ENCODE data around the gene PTGS1.
A peak's percentile ranks its signal among the peaks of the same experiment; 100 is the strongest.
"Not testable (repeated sequence)": the region's sequence is repeated elsewhere in the genome, so short reads cannot be mapped to it uniquely, and the experiment has no call there.

Gene PTGS1

DNA sequence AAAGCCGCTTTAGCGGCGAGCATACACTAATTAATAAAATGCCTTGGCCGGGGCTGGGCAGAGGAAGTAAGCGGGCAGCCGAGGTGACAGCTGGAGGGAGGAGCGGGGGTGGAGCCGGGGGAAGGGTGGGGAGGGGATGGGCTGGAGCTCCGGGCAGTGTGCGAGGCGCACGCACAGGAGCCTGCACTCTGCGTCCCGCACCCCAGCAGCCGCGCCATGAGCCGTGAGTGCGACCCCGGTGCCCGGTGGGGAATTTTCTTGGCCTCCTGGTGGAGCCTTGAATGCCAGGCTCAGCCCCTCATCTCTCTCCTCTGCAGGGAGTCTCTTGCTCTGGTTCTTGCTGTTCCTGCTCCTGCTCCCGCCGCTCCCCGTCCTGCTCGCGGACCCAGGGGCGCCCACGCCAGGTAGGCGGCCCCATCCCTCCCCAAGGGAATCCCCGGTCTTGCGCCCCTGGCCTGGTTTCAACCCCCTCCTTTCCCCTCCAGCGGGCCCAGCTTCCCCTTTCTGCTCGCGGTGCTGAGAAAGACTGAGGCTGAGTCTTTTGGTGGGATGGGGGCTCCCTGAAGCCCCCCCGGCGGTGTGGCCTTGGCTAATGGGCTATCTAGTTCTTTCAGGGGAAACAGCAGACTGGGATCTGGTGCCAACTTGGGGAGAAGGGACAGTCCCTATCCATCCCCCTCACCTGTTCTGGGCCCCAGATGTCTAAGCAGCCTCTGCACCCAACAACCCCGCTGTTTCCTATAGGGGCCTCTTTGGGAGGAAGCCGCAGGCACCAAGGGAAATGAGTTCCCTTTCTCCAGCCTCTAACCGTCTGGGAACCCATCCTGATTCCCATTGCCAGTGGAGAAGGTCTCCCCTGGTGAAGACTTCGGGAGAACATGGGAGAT is at the start of gene PTGS1:
Gene PTGS1, plus strand, starts transcription at position 156 of the 887 bp plus-strand sequence. Its CDS starts 61 bp downstream, at position 217.
- peak; percentile 76 for DNase-seq (ENCODE audit: low spot score)

DNA sequence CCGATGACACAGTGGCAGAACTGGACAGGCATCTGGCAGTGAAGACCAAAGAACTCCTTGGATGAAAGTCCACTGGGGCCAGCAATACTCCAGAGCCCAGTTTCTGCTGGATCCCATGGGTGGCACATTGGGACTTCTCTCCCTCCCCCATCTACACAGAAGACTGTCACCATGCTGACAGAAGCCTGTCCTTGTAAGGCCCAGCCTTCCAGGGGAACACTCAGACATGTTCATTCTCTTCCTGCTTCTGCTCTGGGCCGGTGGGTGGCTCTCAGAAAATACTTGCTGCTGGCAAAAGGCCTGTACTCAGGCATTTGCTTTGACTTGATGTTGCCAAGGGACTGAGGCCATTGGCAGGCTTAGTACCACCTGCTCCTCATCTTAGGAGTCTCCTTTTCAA is 48.3 kb upstream of the PTGS1 start:
- DNase-seq (ENCODE audit: low spot score) = no peak

DNA sequence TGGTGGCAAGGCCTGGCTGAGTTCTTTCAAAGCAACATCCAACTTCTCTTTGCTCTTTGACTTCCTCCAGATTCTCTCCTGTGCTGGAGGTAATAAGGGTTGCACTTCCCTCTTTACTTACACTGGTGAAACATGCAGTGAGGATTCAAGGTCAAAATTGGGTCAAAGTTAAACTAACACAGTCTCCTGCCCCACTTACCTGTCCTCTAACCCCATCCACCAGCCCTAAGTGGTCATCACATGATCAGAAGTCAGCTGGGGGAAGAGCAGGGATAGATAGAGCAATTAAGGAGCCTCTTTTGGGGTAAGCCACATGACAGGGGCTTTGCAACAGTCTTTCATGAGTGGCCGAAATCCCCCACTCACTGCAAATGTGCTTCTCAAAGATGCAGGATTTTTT is 46.2 kb upstream of the PTGS1 start:
- not testable (repeated sequence) for DNase-seq (ENCODE audit: low spot score)

DNA sequence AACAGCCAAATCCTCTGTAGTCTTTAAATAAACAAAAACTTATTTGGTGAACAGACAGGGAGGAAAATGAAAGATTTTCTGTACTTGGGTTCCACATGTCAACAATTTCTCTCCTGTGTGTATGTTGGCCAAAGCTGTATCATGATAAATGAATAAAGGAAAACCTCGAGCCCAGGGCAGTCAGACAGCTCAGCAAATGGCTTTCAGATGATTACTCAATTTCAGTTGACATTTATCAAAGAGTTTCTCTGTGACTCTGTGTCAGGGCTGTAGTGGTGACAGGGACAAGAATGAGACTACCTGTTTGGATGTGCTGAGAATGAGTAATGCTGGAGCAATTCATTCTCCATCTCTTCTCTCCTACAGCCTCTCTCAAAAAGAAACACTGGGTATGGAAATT is 45.7 kb upstream of the PTGS1 start:
- DNase-seq (ENCODE audit: low spot score) = peak; percentile 17

DNA sequence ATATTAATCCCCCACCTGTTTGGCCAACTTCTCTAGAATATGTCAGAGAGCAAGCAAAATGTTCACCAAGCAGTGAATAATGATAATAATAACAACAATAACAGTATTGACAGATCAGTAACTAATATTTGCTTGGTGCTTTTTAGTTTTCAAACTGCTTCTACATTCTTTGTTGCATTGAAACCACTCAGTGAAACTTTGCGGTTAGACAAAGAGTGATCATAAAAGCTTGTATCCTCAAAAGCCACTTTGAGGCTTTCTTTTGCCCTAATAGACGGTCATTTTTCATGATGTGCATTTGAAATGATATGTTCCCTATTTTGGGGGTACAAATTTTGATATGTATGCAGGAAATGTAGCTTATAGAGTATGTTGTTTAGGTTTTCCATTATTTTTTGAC is 43.6 kb upstream of the PTGS1 start:
- DNase-seq (ENCODE audit: low spot score) = no peak

DNA sequence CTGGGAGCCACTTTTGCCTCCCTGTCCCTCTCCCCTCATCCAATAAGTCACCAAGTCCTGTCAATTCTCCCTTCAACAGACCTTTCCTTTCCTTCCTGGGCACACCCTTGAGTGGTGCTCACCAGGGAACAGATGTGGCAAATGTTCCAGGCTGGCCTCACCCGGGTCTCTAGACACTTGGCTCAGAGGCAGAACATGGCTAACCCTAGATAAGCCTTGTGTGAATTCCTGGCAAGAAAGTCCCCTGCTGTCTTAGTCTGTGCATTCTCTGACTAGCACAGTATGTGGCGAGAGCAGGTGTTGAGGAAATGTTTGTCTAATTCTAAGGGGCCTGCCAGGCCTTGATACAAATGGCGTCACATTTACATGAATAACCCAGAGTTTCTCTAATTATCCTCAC is 41.2 kb upstream of the PTGS1 start:
- DNase-seq (ENCODE audit: low spot score) = no peak

DNA sequence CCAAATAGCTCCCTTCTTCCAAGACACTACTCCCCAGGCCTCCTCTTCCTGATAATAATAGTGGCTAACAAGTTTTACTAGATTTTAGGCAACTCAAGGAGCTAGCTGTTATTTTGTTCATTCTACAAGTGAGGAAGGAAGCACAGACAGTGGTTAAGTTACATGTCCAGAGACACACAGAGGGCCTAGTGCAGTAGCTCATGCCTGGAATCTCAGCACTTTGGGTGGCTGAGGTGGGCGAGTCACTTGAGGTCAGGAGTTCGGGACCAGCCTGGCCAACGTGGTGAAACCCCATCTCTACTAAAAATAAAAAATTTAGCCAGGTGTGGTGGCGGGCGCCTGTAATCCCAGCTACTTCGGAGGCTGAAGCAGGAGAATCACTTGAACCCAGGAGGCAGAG is 40.4 kb upstream of the PTGS1 start:
- DNase-seq (ENCODE audit: low spot score) = not testable (repeated sequence)

DNA sequence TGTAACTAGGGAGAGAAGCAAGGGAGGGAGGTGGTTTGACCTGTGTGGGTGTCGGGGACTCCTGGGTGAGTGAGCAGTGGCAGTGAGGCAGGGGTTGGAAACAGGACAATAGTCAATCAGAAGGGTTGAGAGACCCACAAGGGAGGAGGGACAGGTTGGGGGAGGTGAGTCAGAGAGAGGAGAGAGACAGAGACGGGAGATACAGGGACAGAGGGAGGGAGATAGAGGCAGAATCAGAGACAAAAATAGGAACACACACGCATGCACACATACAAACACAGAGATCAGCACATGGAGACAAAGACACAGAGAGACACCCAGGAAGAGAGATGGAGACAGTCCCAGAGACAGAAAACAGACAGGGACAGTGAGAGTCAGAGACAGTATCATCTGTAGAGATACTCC is 39.3 kb upstream of the PTGS1 start:
- DNase-seq (ENCODE audit: low spot score) = no peak

DNA sequence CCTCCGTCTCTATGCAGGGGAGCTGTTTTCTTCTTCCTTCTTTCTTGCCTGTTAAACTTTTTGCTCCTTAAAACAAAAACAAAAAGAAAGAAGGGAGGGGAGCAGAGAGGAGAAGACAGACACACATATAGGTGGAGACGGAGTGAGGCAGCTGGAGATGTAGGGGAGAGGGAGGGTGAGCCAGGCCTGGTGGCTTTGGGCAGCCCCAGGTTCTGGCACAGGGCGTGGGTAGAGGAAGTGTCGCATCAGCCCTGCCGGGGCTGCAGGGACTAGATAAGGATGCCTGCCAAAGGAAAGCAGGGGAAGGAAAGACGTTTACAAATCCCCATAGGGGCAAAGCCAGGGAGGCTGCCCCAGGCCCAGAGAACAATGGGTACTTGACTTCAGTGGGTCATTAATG is 38.7 kb upstream of the PTGS1 start:
- no peak for DNase-seq (ENCODE audit: low spot score)

DNA sequence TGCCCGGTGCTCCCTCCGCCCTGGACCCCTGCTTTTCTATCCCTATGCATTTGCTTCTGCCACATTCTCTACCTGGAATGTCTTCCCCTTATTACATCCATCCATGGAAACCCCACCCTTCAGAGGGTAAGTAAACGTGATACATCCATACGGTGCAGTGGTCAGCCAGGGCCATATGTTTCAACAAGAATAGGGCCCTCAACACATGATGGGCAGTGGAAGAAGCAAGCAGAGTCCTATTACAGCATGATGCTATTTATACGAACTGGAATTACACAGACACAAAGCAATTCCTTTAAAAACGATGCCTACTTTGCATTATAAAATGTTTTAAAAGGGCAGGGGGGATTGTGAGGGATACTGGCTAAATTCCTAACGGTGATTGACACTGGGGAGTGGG is 38.2 kb upstream of the PTGS1 start:
- no peak for DNase-seq (ENCODE audit: low spot score)

DNA sequence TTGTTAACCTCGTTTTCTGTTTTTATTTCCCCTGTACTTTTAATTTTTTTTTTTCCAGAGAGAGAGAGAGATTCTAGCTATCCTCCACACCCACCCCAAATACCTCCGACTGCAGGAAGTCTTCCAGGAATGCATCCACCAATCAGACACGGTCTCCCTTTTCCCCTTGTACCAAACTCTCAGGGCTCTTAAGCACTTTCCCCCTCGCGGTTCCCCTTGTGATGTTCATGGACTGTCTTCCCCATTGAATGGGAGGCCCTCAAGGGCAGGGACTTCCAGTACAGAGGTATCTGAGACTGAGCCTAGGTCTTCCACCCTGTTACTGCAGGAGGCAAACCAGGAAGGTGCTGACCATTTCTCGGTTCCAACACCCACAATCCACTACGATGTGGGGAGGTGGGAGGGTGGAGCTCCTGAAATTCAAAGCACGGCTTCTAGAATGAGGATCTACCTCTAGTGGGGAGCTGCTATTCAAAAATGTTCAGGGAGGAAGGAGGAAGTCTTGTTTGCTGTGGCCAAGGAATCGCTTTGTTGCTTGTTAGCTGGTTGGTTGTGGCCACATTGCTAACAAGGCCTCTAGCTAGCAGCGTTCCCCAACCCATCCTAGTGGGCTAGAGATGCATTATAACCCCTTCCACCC is 37.5 kb upstream of the PTGS1 start:
- no peak for DNase-seq (ENCODE audit: low spot score)

DNA sequence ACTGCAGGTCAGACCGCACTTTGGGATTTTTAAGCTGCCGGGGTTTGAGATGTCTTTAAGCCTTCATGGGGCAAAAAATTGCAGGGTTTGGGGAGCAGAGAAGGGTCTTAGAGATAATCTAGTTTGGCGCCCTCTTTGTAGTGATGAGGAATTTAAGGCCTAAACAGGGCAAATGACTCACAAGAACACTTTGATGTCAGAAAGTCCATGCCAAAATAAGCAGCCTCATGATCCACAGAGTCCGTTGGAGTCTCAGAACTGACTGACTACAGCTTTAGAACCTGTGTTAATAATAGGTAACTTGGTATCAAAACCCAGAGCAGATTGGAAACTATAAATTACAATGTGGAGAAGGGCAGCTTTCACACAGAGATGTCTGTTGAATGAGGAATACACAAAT is 35.9 kb upstream of the PTGS1 start:
- peak; percentile 62 for DNase-seq (ENCODE audit: low spot score)

DNA sequence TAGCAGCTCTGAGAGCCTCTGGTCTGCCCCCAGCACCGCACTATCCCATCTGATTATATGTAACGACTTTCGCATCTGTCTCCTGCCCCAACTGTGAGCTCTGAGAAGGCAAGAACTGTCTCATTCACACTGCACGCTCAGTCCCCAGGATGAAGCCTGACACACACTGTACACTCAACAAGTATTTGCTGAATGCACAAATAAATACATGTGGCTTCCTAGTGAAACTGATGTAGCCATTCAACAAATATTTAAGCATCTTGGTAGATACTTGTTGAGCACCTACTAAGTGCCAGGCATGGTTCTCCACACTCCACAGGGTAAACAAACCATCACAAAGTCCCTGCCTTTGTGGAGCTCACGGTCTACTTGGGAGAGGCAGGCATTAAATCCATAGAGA is 34.6 kb upstream of the PTGS1 start:
- DNase-seq (ENCODE audit: low spot score) = no peak

DNA sequence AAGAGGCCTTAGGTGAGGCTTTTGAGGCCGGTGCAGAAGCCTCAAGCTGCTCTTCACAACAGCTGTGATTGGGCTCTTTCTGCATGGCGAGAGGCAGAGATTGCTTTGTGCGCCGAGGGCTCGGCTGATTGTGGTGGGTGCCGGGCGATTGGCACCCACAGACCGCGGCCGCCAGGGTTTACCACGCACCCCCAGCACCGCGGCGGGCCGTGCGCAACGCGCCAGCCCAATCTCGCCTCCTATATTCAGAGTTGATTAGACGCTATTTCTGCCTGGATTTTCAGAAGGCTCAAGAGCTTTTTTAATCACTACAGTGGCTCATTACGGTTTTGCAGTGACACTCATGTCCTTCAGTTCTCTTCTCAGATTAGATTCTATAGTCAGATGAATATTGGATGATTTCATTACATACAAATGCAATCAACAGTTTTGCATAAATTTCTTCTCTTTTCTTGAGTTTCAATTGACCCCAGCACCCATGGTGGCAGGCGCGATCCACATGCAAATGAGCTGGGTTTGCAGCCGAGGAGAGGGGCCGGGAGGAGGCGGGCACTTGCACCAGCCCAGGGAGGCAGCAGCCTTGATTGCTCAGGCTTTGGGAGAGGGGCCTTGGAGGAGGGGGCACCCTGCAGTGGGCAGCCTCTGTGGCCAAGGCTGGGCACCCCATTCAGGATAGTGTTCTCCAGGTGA is 33.8 kb upstream of the PTGS1 start:
- DNase-seq (ENCODE audit: low spot score) = no peak

DNA sequence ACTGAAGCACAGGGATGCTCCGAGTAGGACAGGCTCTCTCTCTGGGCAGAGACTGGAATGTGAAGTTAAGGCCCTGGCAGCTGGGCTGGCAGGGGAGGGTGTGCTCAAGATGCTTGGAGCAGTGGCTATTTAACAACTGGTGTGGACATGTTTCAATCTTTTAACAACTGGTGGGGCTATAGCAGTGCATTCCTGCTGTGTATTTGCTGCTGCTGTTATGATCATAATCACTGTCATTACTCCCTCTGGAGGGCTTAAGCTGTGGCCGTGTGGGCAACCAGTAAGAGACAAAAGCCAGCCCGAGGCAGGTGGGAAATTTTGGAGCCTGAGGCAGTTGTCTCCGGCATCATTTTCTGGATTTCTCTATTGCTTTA is 33.3 kb upstream of the PTGS1 start:
- DNase-seq (ENCODE audit: low spot score) = no peak

DNA sequence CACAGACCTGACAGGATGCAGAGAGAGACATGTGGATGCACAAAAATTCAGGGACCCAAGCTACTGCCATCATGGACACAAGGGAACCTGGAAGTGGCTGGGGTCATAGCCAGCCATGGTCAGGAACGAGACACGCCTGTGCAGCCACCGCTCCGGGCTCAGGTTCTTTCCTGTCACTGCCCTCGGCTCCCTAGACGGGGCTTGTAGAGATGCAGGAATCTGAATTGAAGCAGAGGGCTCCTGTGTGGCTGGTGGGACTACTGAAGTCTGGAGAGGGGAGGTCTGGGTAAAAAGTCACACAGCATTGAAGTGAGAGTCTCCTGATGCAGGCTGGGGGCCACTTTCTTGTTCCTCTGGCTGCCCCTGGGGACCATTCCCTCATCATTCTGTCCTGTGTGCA is 32.3 kb upstream of the PTGS1 start:
- no peak for DNase-seq (ENCODE audit: low spot score)

DNA sequence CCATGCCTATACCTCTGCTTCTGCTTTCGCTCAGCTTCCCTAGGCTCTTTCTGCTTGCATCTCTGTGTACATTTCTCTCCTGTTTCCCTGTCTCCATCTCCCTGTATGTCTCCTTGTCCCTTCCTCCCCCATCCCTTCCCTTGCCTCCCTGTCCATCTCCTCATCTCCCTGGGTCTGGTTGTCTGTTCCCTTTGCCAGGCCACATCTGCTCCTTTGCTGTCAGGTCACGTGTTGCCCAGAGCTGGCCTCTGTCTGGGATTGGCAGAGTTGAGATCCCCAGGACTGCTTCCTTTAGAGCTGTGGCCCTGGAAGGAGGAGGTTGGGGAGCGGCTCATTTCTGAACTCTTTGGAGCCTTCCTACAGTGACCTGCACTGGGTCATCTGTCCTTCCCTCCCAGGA is 31.8 kb upstream of the PTGS1 start:
- DNase-seq (ENCODE audit: low spot score) = peak; percentile 46

DNA sequence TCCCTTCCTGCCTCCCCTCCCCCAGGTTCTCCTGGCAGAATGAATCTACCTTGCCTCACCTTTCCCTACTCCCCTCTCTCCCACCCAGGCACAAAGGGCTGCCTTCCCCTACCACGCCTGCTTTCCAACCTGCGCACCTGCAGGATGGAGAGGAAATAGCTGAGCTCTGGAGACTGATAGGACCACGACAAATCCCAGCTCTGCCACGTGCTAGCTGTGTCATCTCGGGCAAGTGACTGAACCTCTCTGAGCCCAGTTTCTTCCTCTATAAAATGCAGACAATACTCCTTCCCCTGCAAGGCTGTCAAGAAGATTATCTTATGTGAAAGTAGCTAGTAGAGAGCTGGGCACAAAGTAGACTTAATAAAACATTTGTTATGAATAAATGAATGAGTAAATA is 31.2 kb upstream of the PTGS1 start:
- no peak for DNase-seq (ENCODE audit: low spot score)

DNA sequence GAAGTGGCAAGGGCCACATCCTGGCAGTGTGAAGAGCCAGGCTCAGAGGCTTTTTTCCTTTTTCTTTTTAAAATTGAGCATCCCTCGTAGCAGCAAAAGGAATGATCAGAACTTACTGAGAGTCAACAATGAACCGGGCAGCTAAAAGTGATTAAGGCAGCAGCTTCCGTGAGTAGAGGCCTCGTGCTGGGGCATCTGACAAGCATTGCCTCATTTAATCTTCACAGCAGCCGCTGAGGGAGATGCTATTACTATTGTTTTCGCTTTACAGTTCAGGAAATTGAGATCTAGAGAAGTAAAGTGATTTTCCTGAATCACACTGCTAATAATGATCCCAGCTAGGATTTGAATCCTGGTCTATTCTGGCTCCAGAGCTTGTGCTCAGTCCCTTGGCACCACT is 30.7 kb upstream of the PTGS1 start:
- no peak for DNase-seq (ENCODE audit: low spot score)

DNA sequence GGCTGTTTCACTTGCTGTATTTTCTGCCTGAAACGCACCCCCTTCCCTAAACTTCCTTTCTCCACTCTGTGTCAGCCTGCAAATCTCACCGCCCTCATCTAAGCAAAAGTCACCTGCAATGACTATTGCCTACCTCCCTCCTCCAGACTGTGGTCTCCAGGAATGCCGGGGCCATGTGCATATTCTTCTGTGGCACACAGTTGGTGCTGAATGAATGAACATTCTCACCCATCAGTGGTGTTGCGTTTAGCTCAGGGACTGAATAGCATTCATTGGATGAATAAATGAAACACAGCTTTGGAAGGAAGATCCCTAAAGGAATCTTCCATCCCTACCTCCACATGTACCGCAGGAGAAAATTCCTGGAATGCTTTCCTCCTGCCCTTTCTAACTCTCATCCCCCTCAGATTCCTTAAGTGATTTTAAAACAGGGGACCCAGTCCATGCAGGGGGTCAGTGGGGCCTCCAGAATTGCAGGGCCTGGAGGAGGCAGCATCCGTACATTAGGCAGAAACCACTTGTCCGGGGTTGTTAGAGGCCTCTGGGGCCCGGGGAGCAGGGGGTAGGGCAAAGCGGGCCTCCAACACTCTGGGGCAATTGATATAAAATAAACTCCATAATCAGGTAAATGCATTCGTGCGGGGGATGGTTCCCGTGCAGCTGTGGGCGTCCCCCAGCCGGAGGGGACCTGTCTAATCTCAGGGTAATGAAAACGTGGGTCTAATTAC is 28.3 kb upstream of the PTGS1 start:
- no peak for DNase-seq (ENCODE audit: low spot score)

DNA sequence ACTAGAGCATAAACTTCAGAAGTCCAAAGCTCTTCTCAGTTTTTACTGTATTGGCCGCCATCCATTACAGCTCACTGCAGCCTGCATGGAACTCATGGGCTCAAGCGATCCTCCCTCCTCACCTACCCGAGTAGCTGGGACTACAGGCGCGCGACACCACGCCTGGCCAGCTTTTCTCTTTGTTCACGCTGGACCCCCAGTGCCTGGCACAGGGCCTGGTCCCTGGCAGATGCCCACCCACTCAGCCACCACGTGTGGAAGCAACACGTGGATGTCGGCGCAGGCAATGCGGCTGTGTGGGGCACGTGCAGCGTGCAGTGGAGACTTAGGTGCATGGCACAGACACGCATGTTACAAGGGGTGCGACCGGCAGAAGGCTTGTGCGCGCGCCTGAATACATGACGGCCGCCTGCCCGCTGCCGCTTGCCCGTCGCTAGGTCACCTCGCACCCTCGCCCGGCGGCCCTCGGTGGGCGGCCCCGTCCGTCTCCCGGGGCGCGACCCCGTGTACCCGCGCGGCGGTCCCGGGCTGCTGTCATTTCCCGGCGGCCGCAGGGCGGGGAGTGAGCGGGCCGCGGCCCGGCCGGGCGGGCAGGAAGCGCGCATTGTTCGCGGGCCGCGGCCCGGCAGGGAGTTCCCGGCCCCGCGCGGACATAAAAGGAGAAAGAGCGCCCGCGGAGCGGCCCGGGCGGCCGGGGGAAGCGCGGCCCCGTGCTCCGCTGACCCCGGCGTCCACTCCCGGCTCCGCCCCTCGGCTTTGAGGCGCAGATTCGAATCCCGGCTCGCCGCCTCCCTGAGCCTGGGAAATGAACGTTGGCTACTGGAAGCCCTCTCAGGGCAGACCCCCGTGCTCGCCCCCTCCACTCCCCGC is 24.1 kb upstream of the PTGS1 start:
- DNase-seq (ENCODE audit: low spot score) = peak; percentile 72
